Esophagus muscularis mucosa (tissue), 4 donors: Measurements from ENCODE around the gene UNC45A. TPM values are rescaled to one million over a fixed set of nuclear protein-coding genes. Genes with fewer than 3 reads are reported as not detected.

Experiments
- DNase-seq: peaks from one replicate; pipeline ENCODE4 v3.0.0-alpha.2; 2017; ENCODE audit errors: extremely low spot score
- H3K27ac ChIP-seq, 4 donors: fragments of 200-600 bp; sonication (generic); replicated peaks in 1 of 4; 1 replicate in 3 of 4; 2 replicates in 1 of 4; pipeline ENCODE4 v1.5.1; 2016 to 2019; ENCODE audit warnings: mild to moderate bottlenecking in 1 of 4
- H3K27me3 ChIP-seq, 4 donors: fragments of 200-600 bp; sonication (generic); one replicate each; pipeline versions ENCODE4 v1.5.1 to v1.6.0; 2016 to 2019
- H3K36me3 ChIP-seq, 4 donors: fragments of 200-600 bp; sonication (generic); one replicate each; pipeline ENCODE4 v1.5.1; 2016 to 2019
- H3K4me1 ChIP-seq, 4 donors: fragments of 200-600 bp; sonication (generic); one replicate each; pipeline ENCODE4 v1.5.1; 2016 to 2019
- H3K4me3 ChIP-seq, 4 donors: fragments of 200-600 bp; sonication (generic); 1 replicate in 2 of 4; 2 replicates in 2 of 4; pipeline ENCODE4 v1.5.1; 2016 to 2019; ENCODE audit warnings: mild to moderate bottlenecking in 4 of 4, moderate library complexity in 1 of 4
- H3K9me3 ChIP-seq, 4 donors: fragments of 200-600 bp; sonication (generic); 1 replicate in 3 of 4; 2 replicates in 1 of 4; pipeline ENCODE4 v1.5.1; 2016 to 2019
- CTCF ChIP-seq, 3 experiments: fragments of 200-600 bp in 2 of 3; fragments of 450-650 bp in 1 of 3; sonication (generic) in 2 of 3; IDR thresholded peaks; one replicate each; pipeline ENCODE4 v1.5.1; 2017 to 2019; ENCODE audit warnings: antibody characterized with exemption in 3 of 3, mild to moderate bottlenecking in 2 of 3, moderate library complexity in 1 of 3
- EP300 ChIP-seq: sonication (generic); formaldehyde crosslinking; IDR thresholded peaks from one replicate; pipeline ENCODE4 v1.6.1; 2017; ENCODE audit warnings: antibody characterized with exemption
- POLR2A ChIP-seq: fragments of 450-650 bp; IDR thresholded peaks from one replicate; pipeline ENCODE4 v1.6.1; 2017; ENCODE audit warnings: antibody characterized with exemption, moderate library complexity, mild to moderate bottlenecking, low read depth
- POLR2AphosphoS5 ChIP-seq, 2 donors: sonication (generic); formaldehyde crosslinking; IDR thresholded peaks; one replicate each; pipeline ENCODE4 v1.6.1; 2017; ENCODE audit warnings: antibody characterized with exemption in 2 of 2
- WGBS: methylation state at CpG from one replicate; pipeline ENCODE4 v1.1.5; 2018; 5-methylcytosine and 5-hydroxymethylcytosine counted together
- intact Hi-C: fragments of 100-400 bp; cut with DNase I; formaldehyde crosslinking; loops from one replicate; pipeline ENCODE4 v1.15.1; 2023
- total RNA-seq, 4 donors: library from RNA; depleted of rRNA; stranded (reverse); fragments of >200 nt; gene quantifications; one replicate each; pipeline versions ENCODE4 v1.1.0 to v1.2.1, GENCODE V29; 2016

Gene UNC45A
- total RNA-seq, 4 donors from 2014 or later: 88.6 to 113 (median 93.2) TPM

GRCh38 chr15:90941038-90941437, 6.0 kb downstream of the UNC45A start:
- DNase-seq: no peak
- Histone ChIP-seq H3K4me3 (no peak overlapping the region), H3K27ac (no peak overlapping the region), H3K4me1 (peaks cover 8 to 12% (median 11%) of the 10 kb centered on the region in 4 donors), H3K9me3 (no peaks in the 10 kb centered on the region), H3K36me3 (peaks cover 75 to 93% (median 89%) of the 10 kb centered on the region in 4 donors), H3K27me3 (no peaks in the 10 kb centered on the region)
- intact Hi-C loops: no loop called here
- 95% methylated on average over 4 of the region's 4 CpGs for WGBS
- TF ChIP-seq EP300 (no peak), POLR2A (no peak), POLR2AphosphoS5 (IDR thresholded peaks at IDR 0.05) (no peak), CTCF (IDR thresholded peaks at IDR 0.05) (no peak)

GRCh38 chr15:90942354-90943120, 7.5 kb downstream of the UNC45A start:
- Histone ChIP-seq H3K4me1 (no peaks in the 10 kb centered on the region), H3K27me3 (no peaks in the 10 kb centered on the region), H3K4me3 (no peak overlapping the region), H3K27ac (no peak overlapping the region), H3K9me3 (no peaks in the 10 kb centered on the region), H3K36me3 (peaks cover 90 to 100% (median 97%) of the 10 kb centered on the region in 4 donors)
- WGBS: 93% methylated on average over 12 of the region's 12 CpGs
- TF ChIP-seq POLR2AphosphoS5 (IDR thresholded peaks at IDR 0.05) (no peak), CTCF (IDR thresholded peaks at IDR 0.05) (no peak), POLR2A (no peak), EP300 (no peak)
- intact Hi-C loops: no loop called here
- no peak for DNase-seq

GRCh38 chr15:90945091-90945490, 10.0 kb downstream of the UNC45A start:
- WGBS: 81% methylated on average over 7 of the region's 7 CpGs
- Histone ChIP-seq H3K4me1 (no peaks in the 10 kb centered on the region), H3K4me3 (no peak overlapping the region), H3K27me3 (no peaks in the 10 kb centered on the region), H3K36me3 (peaks cover 92 to 100% (median 100%) of the 10 kb centered on the region in 4 donors), H3K9me3 (no peaks in the 10 kb centered on the region), H3K27ac (no peak overlapping the region)
- DNase-seq: no peak
- intact Hi-C loops: no loop called here
- no peak for TF ChIP-seq POLR2A
- TF ChIP-seq CTCF (IDR thresholded peaks at IDR 0.05): no peak
- no peak for TF ChIP-seq EP300
- no peak for TF ChIP-seq POLR2AphosphoS5 (IDR thresholded peaks at IDR 0.05)

GRCh38 chr15:90946538-90946937, 11.5 kb downstream of the UNC45A start:
- Histone ChIP-seq H3K27ac (no peak overlapping the region), H3K4me3 (no peak overlapping the region), H3K9me3 (no peaks in the 10 kb centered on the region), H3K36me3 (peaks cover 91 to 100% (median 100%) of the 10 kb centered on the region in 4 donors), H3K4me1 (no peaks in the 10 kb centered on the region), H3K27me3 (no peaks in the 10 kb centered on the region)
- DNase-seq: no peak
- no peak for TF ChIP-seq EP300
- no peak for TF ChIP-seq CTCF (IDR thresholded peaks at IDR 0.05)
- TF ChIP-seq POLR2AphosphoS5 (IDR thresholded peaks at IDR 0.05): no peak
- TF ChIP-seq POLR2A: no peak
- WGBS: 87% methylated on average over 10 of the region's 16 CpGs
- intact Hi-C loops: no loop called here
